Neural cell (in vitro differentiated cells): Measurements from ENCODE around the gene MASP2. TPM values are rescaled to one million over a fixed set of nuclear protein-coding genes. Genes with fewer than 3 reads are reported as not detected.

Source experiments
- H2AFZ ChIP-seq: fragments of 200-600, 300-800 bp; sonication (generic), shearing (Covaris generic); 2 replicates; pipeline ENCODE4 v1.6.0; 2014; ENCODE audit warnings: low read depth, mild to moderate bottlenecking, antibody characterized with exemption, low read length, moderate library complexity
- H3F3A ChIP-seq: fragments of 200-600 bp; shearing (Covaris generic); 2 replicates; pipeline ENCODE4 v1.6.1; 2016; ENCODE audit warnings: mild to moderate bottlenecking, moderate library complexity, mixed read lengths, antibody characterized with exemption, low read length; ENCODE audit not compliant: insufficient read depth, poor library complexity, severe bottlenecking
- H3K27ac ChIP-seq: fragments of 200-600, 300-800 bp; sonication (generic), shearing (Covaris generic); 2 replicates; pipeline ENCODE4 v1.5.1; 2014; ENCODE audit warnings: mild to moderate bottlenecking, low read length, moderate library complexity
- H3K27me3 ChIP-seq: fragments of 300-800, 200-600 bp; sonication (generic), shearing (Covaris generic); 2 replicates; pipeline ENCODE4 v1.6.0; 2014; ENCODE audit warnings: mild to moderate bottlenecking, low read depth, low read length, moderate library complexity; ENCODE audit not compliant: insufficient read depth
- H3K36me3 ChIP-seq: fragments of 300-800, 200-600 bp; sonication (generic), shearing (Covaris generic); 2 replicates; pipeline ENCODE4 v1.5.1; 2014; ENCODE audit warnings: mild to moderate bottlenecking, antibody characterized with exemption, low read length, moderate library complexity; ENCODE audit not compliant: insufficient read depth
- H3K4me2 ChIP-seq: fragments of 300-800, 200-600 bp; sonication (generic), shearing (Covaris generic); 2 replicates; pipeline ENCODE4 v1.6.0; 2014; ENCODE audit warnings: mild to moderate bottlenecking, low read length
- H3K4me3 ChIP-seq: fragments of 300-800, 200-600 bp; sonication (generic), shearing (Covaris generic); 2 replicates; pipeline ENCODE4 v1.5.1; 2014; ENCODE audit warnings: mild to moderate bottlenecking, low read length, moderate library complexity
- H3K79me2 ChIP-seq: fragments of 200-600 bp; shearing (Covaris generic); replicated peaks from 2 replicates; pipeline ENCODE4 v1.6.0; 2014; ENCODE audit warnings: mild to moderate bottlenecking, low read length, moderate library complexity; ENCODE audit not compliant: insufficient read depth
- H3K9ac ChIP-seq: fragments of 300-800, 200-600 bp; sonication (generic), shearing (Covaris generic); 2 replicates; pipeline ENCODE4 v1.6.1; 2016; ENCODE audit warnings: mild to moderate bottlenecking, low read length, mixed read lengths
- H3K9me2 ChIP-seq: fragments of 200-600 bp; shearing (Covaris generic); 2 replicates; pipeline ENCODE4 v1.6.1; 2016; ENCODE audit warnings: mild to moderate bottlenecking, low read length, mixed read lengths; ENCODE audit not compliant: insufficient read depth
- H3K9me3 ChIP-seq: fragments of 200-600, 300-800 bp; sonication (generic), shearing (Covaris generic); 2 replicates; pipeline ENCODE4 v1.6.1; 2016; ENCODE audit warnings: mild to moderate bottlenecking, mixed run types, low read length, moderate library complexity, mixed read lengths
- H4K20me1 ChIP-seq: fragments of 200-600 bp; shearing (Covaris generic); 2 replicates; pipeline ENCODE4 v1.6.1; 2016; ENCODE audit warnings: mild to moderate bottlenecking, mixed run types; ENCODE audit not compliant: insufficient read depth
- EP300 ChIP-seq: fragments of 450-650 bp; conservative IDR thresholded peaks from 2 replicates; pipeline ENCODE4 v1.6.1; 2014; ENCODE audit warnings: antibody characterized with exemption, mild to moderate bottlenecking, moderate library complexity; ENCODE audit not compliant: poor library complexity, severe bottlenecking
- EZH2 ChIP-seq: fragments of 200-600, 300-800 bp; shearing (Covaris generic), sonication (generic); IDR thresholded peaks from 2 replicates; pipeline ENCODE4 v1.6.1; 2014; ENCODE audit warnings: antibody characterized with exemption, low read length, borderline replicate concordance, mild to moderate bottlenecking; ENCODE audit not compliant: insufficient read depth, poor library complexity, severe bottlenecking
- MXI1 ChIP-seq: fragments of 450-650 bp; conservative IDR thresholded peaks from 2 replicates; pipeline ENCODE4 v1.6.1; 2014; ENCODE audit warnings: antibody characterized with exemption, mild to moderate bottlenecking; ENCODE audit not compliant: poor library complexity, severe bottlenecking
- POLR2AphosphoS5 ChIP-seq: IDR thresholded peaks from 2 replicates; pipeline ENCODE4 v1.6.1; 2012
- RAD21 ChIP-seq: fragments of 450-650 bp; conservative IDR thresholded peaks from 2 replicates; pipeline ENCODE4 v1.6.1; 2014; ENCODE audit warnings: antibody characterized with exemption, mild to moderate bottlenecking, moderate library complexity
- REST ChIP-seq: IDR thresholded peaks from 2 replicates; pipeline ENCODE4 v1.6.1; 2012; ENCODE audit warnings: borderline replicate concordance
- SMC3 ChIP-seq: fragments of 450-650 bp; conservative IDR thresholded peaks from 2 replicates; pipeline ENCODE4 v1.6.1; 2014; ENCODE audit warnings: antibody characterized with exemption, mild to moderate bottlenecking, moderate library complexity; ENCODE audit not compliant: poor library complexity
- TAF1 ChIP-seq: IDR thresholded peaks from 2 replicates; pipeline ENCODE4 v1.6.1; 2012; ENCODE audit warnings: low read depth
- polyA plus RNA-seq: library from polyadenylated mRNA; depleted of rRNA; stranded (reverse); fragments of >200 nt; gene quantifications from 2 replicates; pipeline ENCODE4 v1.2.3, GENCODE V29; 2014
- TF ChIP-seq, protein P1 (sequence below): fragments of 450-650 bp; IDR thresholded peaks from 2 replicates; pipeline ENCODE4 v1.5.1; 2014; ENCODE audit warnings: antibody characterized with exemption, mild to moderate bottlenecking, moderate library complexity; ENCODE audit not compliant: poor library complexity, severe bottlenecking

Gene MASP2
- polyA plus RNA-seq, 1 donor from 2014 or later = not detected

- Histone ChIP-seq H4K20me1 (no peaks in the 10 kb centered on the region), H3K79me2 (peaks cover 7% of the 10 kb centered on the region), H3K27ac (no peak overlapping the region), H3F3A (no peaks in the 10 kb centered on the region), H3K9ac (no peak overlapping the region), H3K9me3 (no peaks in the 10 kb centered on the region), H3K4me3 (no peak overlapping the region), H3K27me3 (no peaks in the 10 kb centered on the region), H3K4me2 (no peak overlapping the region), H2AFZ (no peak overlapping the region), H3K36me3 (no peaks in the 10 kb centered on the region), H3K9me2 (no peaks in the 10 kb centered on the region)
- TF ChIP-seq TAF1 = no peak
Measured at GRCh38 chr1:11054666-11055065, 7.6 kb upstream of the MASP2 start.

GRCh38 chr1:11054181-11054580 is 7.1 kb upstream of the MASP2 start:
- H3K4me2 ChIP-seq = no peak overlapping the region
- no peaks in the 10 kb centered on the region for H3K9me2 ChIP-seq
- no peaks in the 10 kb centered on the region for H3K9me3 ChIP-seq
- no peak overlapping the region for H2AFZ ChIP-seq
- no peak overlapping the region for H3K9ac ChIP-seq
- H3K4me3 ChIP-seq = no peak overlapping the region
- no peaks in the 10 kb centered on the region for H3F3A ChIP-seq
- peaks cover 3% of the 10 kb centered on the region for H3K79me2 ChIP-seq
- no peaks in the 10 kb centered on the region for H3K27me3 ChIP-seq
- no peak for TF ChIP-seq MXI1
- TF ChIP-seq POLR2AphosphoS5 = no peak
- TF ChIP-seq RAD21 = no peak
- TF ChIP-seq EZH2 = no peak
- TF ChIP-seq, protein P1, sequence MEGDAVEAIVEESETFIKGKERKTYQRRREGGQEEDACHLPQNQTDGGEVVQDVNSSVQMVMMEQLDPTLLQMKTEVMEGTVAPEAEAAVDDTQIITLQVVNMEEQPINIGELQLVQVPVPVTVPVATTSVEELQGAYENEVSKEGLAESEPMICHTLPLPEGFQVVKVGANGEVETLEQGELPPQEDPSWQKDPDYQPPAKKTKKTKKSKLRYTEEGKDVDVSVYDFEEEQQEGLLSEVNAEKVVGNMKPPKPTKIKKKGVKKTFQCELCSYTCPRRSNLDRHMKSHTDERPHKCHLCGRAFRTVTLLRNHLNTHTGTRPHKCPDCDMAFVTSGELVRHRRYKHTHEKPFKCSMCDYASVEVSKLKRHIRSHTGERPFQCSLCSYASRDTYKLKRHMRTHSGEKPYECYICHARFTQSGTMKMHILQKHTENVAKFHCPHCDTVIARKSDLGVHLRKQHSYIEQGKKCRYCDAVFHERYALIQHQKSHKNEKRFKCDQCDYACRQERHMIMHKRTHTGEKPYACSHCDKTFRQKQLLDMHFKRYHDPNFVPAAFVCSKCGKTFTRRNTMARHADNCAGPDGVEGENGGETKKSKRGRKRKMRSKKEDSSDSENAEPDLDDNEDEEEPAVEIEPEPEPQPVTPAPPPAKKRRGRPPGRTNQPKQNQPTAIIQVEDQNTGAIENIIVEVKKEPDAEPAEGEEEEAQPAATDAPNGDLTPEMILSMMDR = no peak
- TF ChIP-seq SMC3 = no peak
- no peak for TF ChIP-seq TAF1
- TF ChIP-seq EP300 = no peak
- TF ChIP-seq REST = no peak
- H3K27ac ChIP-seq = no peak overlapping the region
- no peaks in the 10 kb centered on the region for H4K20me1 ChIP-seq
- H3K36me3 ChIP-seq = no peaks in the 10 kb centered on the region

GRCh38 chr1:11053758-11054137 is 6.7 kb upstream of the MASP2 start:
- TF ChIP-seq EZH2 (no peak), RAD21 (no peak), TAF1 (no peak), EP300 (no peak), SMC3 (no peak), MXI1 (no peak), POLR2AphosphoS5 (no peak), REST (no peak)
- TF ChIP-seq, protein P1 = no peak
- Histone ChIP-seq H3K9me2 (no peaks in the 10 kb centered on the region), H3K36me3 (no peaks in the 10 kb centered on the region), H3K4me3 (no peak overlapping the region), H4K20me1 (no peaks in the 10 kb centered on the region), H3K27ac (no peak overlapping the region), H3K79me2 (no peaks in the 10 kb centered on the region), H2AFZ (no peak overlapping the region), H3K27me3 (no peaks in the 10 kb centered on the region), H3K4me2 (no peak overlapping the region), H3F3A (no peaks in the 10 kb centered on the region), H3K9me3 (no peaks in the 10 kb centered on the region), H3K9ac (no peak overlapping the region)
